ENCODE measurements around the gene MXRA8.

The MXRA8 gene

GRCh38 chr1:1348420-1349255, 9.7 kb downstream of the MXRA8 start:
- no peak for DNase-seq

- DNase-seq, result no peak
Observed at GRCh38 chr1:1347663-1348419, 10.5 kb downstream of the MXRA8 start.

GRCh38 chr1:1347026-1347595, 11.2 kb downstream of the MXRA8 start:
- no peak for DNase-seq

GRCh38 chr1:1346501-1346890, 11.9 kb downstream of the MXRA8 start:
- no peak for DNase-seq

GRCh38 chr1:1345860-1346500, 12.4 kb downstream of the MXRA8 start:
- no peak for DNase-seq

GRCh38 chr1:1345384-1345783, 13.0 kb downstream of the MXRA8 start:
- no peak for DNase-seq

- peak; percentile 79 for DNase-seq
Observed at GRCh38 chr1:1344655-1345361, 13.5 kb downstream of the MXRA8 start.

- DNase-seq, result no peak
Observed at GRCh38 chr1:1343811-1344421, 14.4 kb downstream of the MXRA8 start.

- no peak for DNase-seq
Observed at GRCh38 chr1:1342584-1343115, 15.7 kb downstream of the MXRA8 start.

- no peak for DNase-seq
Observed at GRCh38 chr1:1342061-1342562, 16.2 kb downstream of the MXRA8 start.

- DNase-seq, result no peak
Observed at GRCh38 chr1:1341549-1342021, 16.8 kb downstream of the MXRA8 start.

- no peak for DNase-seq
Observed at GRCh38 chr1:1340791-1341548, 17.4 kb downstream of the MXRA8 start.

- DNase-seq, result no peak
Observed at GRCh38 chr1:1340185-1340584, 18.2 kb downstream of the MXRA8 start.

- no peak for DNase-seq
Observed at GRCh38 chr1:1338278-1338677, 20.1 kb downstream of the MXRA8 start.

- DNase-seq, result peak; percentile 36
Observed at GRCh38 chr1:1337793-1338147, 20.6 kb downstream of the MXRA8 start.

- no peak for DNase-seq
Observed at GRCh38 chr1:1336931-1337792, 21.2 kb downstream of the MXRA8 start.

- no peak for DNase-seq
Observed at GRCh38 chr1:1336446-1336845, 21.9 kb downstream of the MXRA8 start.

GRCh38 chr1:1335792-1336248, 22.5 kb downstream of the MXRA8 start:
- no peak for DNase-seq

- DNase-seq, result no peak
Observed at GRCh38 chr1:1335283-1335682, 23.1 kb downstream of the MXRA8 start.

- no peak for DNase-seq
Observed at GRCh38 chr1:1334835-1335234, 23.5 kb downstream of the MXRA8 start.
